Fibroblast of the aortic adventitia (primary cell): ENCODE results near the gene TGOLN2. TPM values are rescaled to one million over a fixed set of nuclear protein-coding genes. Genes with fewer than 3 reads are reported as not detected.
"Not testable (repeated sequence)": the region's sequence is repeated elsewhere in the genome, so short reads cannot be mapped to it uniquely, and the experiment has no call there.

ENCODE experiments used
- DNase-seq: peaks from one replicate; pipeline ENCODE4 v3.0.0-alpha.2; 2010; ENCODE audit warnings: low read depth
- H3K4me3 ChIP-seq: 2 replicates; pipeline ENCODE4 v1.5.1; 2011; ENCODE audit warnings: low read depth, mild to moderate bottlenecking, control low read depth, low read length, moderate library complexity
- CTCF ChIP-seq: IDR thresholded peaks from 2 replicates; pipeline ENCODE4 v1.5.1; 2011; ENCODE audit warnings: mild to moderate bottlenecking, low read length, control low read depth, inconsistent platforms; ENCODE audit not compliant: insufficient read depth
- total RNA-seq: library from RNA; depleted of rRNA; stranded (reverse); fragments of >200 nt; gene quantifications from 2 replicates; pipeline ENCODE4 v1.2.3, GENCODE V29; 2012; ENCODE audit warnings: low replicate concordance

TGOLN2 gene
- total RNA-seq, 1 donor: 112 TPM

DNA sequence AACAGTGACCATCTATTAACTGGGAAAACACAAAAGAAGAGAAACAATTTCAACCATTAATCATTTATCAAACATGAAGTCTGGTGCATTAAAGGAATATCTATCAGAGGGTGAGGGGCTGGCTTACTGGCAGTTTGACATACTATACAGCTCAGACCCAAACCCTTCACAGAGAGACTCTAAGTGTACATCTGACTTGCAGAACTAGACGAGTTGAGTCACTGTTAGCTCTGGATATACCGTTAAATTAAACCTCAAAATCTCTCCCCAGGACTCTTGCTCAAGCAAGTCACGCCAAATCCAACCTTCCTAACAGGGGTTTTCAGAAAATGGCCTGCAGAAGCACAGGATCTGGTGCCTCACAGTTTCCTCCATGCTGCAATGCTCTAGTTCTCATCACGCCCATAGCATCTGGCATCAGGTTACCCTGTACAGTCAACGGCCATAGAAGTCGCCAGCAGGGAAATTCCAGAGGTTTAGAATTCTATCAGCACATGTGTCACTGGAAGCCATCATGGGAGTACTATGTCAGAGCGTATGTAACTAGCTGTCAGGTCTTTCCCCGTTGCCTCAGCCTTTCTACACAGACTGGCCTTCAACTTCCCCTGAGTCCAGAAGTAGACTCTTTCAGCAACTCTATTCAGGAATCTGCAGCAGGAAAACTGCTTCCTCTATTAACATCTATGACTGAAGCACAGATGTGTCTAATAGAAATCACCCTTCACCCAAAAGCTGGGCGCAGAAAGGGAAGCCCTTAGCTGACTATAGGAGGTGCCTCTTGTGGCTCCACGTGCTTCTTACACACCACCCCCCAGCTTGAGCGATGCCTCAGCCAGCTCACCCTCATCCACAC lies 9.3 kb downstream of the TGOLN2 start:
- H3K4me3 ChIP-seq: no peak overlapping the region
- peak; percentile 81 for DNase-seq
- no peak for TF ChIP-seq CTCF

DNA sequence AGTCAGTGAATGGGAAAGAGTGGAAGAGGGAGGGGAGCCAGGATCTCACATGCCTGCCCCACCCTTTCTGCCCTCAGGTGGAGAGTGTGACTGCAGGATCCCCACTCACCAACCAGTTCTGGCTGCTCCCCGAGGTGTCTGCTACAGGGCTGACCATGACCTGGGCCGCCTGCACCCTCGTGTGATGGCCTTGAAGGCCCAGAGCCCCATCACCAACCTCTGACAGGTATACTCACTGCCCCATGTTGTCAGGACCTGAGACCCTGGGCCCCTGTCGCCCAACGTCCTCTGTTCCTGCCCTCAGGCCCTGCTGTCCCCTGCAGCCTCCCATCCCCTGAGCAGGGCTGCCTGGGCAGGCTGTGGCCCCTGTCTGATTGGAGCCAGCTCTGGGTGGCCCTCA lies 11.9 kb downstream of the TGOLN2 start:
- not testable (repeated sequence) for H3K4me3 ChIP-seq, DNase-seq

DNA sequence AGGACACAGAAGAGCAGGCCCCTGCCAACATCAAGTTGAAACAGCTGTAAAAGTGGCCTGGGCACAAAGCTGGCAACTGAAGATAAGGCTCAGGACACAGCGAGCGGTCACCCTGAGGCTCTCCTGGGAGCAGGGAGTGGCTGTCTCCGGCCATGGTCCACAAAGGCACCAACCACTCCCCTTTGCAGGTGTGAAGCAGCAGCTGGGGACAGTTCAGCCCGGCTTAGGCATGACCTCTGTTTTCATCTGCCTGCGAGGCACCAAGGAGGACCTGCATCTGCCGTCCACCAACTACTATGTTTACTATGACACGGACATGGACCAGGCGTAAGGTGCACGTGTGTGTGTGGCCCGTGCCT lies 12.9 kb downstream of the TGOLN2 start:
- TF ChIP-seq CTCF: no peak
- no peak overlapping the region for H3K4me3 ChIP-seq
- no peak for DNase-seq

DNA sequence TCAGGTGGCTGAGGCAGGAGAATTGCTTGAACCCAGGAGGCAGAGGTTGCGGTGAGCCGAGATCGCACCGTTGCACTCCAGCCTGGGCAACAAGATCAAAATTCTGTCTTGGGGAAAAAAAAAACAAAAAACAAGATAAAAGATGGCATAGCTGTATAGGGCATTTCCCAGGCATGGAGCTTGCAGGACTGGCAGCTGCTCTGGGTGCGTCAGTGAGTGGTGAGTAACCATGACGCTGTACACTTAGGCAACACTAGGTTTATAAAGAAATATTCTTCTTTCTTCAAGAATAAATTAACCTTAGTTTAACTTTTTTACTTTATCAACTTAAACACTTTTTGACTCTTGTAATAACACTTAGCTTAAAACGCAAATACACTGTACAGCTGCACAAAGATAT lies 15.4 kb downstream of the TGOLN2 start:
- H3K4me3 ChIP-seq: no peak overlapping the region
- DNase-seq: peak; percentile 87
- TF ChIP-seq CTCF: no peak

- H3K4me3 ChIP-seq: no peak overlapping the region
- no peak for DNase-seq
- TF ChIP-seq CTCF: no peak
Observed at GRCh38 chr2:85310330-85310729, 17.5 kb downstream of the TGOLN2 start.

- no peak for DNase-seq
- H3K4me3 ChIP-seq: no peak overlapping the region
- TF ChIP-seq CTCF: no peak
Observed at GRCh38 chr2:85309699-85310321, 18.0 kb downstream of the TGOLN2 start.

- no peak for TF ChIP-seq CTCF
- H3K4me3 ChIP-seq: no peak overlapping the region
- peak; percentile 44 for DNase-seq
Observed at GRCh38 chr2:85308896-85309555, 18.8 kb downstream of the TGOLN2 start.
